Measurements from ENCODE around the gene KCNJ4.

KCNJ4 gene

DNA sequence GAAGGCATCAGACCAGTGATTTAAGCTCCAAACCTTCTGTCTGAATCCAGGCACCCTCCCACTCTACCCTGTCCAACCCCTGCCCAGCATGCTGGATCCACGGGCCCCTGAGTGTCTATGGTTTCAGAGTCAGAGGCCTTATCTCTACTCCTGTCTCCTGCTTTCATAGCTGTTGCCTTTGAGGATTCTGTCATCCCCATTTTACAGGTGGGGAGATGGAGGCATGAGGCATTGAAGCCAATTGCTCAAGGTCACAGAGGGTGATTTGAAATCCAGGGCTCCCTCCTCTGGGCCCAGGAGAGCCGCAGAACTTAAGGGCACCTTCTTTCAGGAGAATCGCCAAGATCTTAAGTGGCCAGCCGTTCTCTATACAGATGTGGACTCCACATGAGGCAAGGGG, 3.1 kb downstream of the KCNJ4 start:
- no peak for DNase-seq

DNA sequence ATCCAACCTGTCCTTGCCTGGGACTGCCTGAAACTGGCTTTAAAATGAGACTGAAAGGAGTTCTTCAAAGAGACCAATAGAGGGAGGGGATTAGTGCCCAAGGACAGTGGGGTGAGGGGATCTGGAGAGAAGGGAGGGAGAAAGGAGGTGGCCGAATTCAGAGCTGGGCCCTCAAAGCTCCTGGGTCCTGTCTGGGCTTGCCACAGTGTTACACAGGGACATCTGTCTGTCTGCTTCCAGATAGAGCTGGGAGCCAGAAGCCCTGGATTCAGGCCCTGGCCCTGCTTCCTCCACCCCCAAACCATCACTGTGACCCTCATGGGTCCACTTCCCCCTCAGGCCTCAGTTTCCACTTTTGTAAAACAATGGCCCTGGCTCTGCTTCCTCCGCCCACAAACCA, 3.6 kb downstream of the KCNJ4 start:
- DNase-seq, result no peak

DNA sequence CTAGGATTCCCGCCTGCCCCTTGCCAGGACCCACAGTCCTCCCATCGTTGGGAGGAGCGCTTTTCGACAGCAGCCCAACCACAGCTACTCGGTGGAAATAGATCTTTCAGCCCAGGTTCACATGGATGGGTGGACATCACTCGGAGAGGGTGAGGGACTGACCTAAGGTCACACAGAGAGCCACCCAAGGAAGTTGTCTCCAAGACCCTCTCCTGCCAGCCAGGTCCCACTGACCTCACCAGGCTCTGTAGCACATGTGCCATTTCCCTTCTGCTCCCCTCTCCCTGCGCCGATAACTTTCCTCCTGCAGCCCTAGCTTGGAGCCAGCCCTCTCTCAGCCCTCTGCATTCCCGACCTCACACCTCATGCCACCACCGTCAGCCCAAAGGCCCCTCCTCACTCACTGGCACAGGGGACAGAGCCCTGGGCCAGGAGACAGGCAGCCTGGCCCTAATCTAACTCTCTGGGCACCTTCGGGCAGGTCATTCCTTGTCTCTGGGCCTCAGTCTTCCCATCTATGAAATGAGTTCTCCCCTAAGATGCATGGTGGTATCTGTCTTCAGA, 4.7 kb downstream of the KCNJ4 start:
- no peak for DNase-seq

DNA sequence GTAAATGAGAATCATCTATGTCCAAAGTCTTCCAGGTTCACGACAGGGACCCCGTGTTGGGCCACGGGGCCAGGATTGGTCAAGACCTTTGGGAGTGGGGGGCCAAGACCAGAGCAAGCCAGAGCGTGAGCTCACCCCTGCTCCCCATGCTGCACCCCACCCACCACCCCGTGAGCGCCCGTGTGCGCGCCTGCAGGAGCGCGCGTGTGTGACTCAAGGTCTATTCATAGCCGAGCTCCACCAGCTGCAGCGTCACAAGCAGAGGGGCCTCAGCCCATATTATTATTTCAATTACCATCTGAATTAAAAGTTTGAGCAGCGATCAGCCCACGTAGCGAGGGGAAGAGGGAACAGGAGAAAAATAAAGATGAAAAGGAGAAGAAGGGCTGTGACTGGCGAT, 5.2 kb downstream of the KCNJ4 start:
- no peak for DNase-seq

DNA sequence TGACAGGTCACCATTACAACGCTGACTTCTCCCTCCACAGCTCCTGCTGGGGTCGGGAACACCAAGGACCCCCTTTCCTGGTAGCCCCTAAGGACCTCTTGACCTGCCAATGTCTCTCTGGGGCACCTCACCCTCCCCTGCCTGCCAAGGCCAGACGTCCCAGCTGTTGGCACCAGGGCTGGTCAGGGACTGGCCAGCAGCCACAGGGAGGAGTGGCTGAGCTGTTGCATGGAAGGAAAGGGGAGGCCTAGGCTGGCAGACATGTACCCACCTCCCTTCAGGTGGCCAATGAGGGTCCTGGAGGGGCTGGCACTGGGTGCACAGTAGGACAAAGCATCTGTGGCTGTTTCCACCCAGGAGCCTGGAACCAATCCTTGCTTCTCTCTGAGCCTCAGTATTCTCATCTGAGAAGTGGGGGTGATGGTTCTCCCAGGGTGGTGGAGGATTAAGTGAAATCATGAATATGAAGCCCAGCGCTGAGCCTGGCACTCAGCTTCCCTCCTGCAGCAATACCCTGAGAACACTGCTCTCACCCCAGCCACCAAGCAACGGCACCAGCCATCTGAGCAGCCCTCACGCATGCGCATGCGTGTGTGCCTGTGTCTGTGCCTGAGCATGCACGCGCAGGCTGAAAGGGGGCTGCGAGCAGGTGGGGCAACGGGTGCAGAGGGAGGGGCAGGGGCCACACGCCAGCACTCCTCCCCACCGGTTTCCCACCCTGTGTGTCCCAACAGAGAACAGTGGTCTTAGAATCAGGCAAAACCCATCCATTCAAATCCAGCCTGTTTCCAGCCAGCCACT, 5.9 kb downstream of the KCNJ4 start:
- DNase-seq, result no peak

DNA sequence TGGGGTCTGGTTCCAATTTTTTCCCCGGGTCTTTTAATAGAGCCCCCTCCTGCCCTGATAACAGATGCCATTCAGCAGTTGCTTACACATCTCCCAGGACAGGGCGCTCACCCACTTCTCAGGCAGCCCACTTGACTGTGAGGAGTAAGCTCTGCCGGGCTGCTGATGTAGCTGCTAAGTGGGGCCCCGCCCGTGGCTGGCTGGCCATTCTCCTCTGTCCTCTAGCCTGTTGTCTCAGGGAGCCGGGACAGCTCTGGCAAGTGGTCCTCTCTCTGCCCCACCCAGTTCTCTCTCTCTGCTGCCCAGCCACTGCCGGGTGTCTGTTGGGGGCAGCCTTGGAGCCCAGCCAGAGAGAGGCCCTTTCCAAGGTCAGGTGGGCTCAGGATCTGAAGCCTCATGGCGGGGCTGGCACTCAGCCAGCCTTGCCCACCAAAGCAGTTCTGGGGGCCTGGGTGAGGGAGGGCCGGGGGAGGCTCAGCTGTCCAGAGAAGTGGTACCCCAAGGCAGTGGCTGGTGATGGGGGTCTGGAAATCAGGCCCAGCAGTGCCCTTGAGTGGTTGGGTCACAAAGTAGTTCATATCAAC, 8.9 kb downstream of the KCNJ4 start:
- DNase-seq, result no peak

DNA sequence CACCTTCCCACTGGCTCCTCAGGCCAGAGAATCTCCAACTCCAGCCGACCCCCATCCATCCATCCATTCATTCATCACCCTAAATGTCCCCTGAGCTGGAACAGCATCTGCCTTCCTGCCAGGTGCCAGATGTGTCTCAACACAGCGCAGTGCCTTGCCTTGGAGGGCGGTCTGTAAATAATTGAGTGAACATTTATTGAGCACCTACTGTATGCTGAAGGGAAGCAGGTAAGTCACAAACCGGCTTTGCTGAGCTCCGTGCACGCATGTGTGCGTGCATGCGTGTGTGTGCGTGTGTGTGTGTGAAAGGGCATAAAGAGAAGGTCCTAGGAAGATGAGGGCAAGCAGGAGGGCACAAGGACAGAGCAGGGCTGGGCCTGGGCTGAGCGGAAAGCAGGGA, 10.2 kb downstream of the KCNJ4 start:
- no peak for DNase-seq

DNA sequence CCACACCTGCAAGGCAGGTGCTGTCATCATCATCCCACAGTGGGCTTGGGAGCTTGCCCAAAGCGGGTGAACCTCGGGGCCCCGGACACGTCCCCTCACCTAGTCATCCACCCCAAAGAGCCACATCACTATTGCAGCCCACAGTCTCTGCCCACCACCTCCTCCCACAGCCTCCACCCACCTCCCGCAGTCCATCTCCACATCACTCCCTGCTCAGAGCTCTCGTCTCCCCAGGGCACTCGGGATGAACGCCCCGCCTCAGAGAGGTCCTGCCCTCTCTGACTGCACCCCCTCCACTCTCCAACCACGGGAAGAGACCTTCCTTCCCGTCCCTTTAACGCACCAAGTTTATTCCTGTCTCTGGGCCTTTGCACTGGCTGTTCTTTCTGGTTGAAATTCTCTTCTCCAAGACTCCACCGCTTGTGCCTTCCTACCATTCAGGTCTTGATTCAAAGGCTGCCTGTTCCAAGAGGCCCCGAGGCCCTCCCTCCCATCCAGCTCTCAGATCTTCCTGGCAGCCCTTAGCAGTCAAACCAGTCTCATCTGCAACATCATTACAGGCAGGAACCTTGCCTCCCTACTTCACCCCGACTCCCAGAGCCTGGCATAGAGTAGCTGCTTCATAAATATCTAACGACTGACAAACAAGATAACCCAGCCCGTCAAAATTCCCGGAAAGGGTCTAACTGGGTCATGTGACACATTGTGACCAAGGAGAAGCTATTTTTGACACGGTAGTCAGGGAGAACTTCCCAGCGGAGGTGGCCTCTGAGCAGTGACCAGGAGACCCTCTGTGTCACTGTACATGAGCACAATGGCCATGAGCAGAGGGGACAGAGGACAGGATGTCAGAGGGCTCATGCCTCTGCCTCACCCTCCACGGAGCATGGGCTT, 11.1 kb downstream of the KCNJ4 start:
- DNase-seq, result no peak

DNA sequence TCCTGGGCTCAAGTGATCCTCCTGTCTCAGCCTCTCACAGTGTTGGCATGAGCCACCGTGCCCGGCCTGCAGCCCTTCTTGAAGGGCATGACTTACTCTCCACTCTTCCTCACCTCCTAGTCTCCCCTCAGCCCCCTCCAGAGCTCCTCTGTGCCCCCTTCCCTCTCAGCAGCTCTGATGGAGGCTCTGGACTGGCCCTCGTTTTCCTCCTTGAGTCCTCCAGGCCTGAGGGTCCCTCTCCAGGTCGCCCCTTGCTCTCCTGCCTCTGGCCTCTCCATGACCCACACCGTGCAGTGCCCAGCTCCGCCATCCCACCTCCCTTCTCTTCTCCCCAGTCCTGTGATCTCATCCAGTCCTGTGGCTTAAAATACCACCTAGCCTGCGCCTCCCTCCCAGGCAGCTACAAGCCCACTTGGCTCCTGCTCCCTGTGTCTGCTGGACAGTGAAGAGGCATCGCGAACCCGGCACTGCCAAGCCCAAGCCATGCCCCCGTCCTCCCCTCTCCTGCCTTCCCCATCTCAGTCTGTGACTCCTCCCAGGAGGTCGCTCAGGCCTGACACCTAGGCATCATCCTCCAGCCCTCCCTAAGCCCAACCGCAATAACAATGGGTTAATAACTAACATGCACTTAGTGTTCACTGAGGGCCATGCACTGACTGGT, 11.9 kb downstream of the KCNJ4 start:
- no peak for DNase-seq

DNA sequence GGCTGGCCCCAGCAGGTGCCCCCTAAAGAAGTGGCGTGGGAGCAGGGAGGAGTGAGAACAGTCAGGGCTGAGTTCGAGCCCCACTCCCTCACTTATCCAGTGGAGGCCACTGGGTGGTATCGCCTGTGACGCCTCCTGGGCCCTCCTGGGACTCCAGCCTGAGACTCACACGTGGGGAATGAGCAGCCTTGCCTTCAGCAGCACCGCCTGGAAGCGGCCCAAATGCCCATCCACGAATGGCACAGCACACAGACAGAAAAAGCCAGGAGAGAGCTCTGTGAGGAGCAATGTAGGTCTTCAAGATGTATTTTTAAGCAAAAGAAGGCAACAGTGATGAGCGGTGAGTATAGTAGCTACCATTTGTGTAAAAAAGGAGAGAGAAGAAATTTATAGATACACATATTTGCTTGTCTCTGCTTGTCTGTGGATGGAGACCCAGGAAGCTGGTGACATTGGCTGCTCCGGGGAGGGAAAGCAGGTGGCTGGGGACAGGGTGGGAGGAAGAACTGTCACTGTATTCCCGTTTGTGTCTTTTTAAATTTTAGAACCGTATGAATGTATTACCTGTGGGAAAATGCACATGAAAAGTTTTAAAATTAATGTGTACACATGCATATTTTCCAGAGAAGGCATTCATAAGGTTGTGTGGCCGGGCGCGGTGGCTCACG, 13.2 kb downstream of the KCNJ4 start:
- DNase-seq, result no peak

DNA sequence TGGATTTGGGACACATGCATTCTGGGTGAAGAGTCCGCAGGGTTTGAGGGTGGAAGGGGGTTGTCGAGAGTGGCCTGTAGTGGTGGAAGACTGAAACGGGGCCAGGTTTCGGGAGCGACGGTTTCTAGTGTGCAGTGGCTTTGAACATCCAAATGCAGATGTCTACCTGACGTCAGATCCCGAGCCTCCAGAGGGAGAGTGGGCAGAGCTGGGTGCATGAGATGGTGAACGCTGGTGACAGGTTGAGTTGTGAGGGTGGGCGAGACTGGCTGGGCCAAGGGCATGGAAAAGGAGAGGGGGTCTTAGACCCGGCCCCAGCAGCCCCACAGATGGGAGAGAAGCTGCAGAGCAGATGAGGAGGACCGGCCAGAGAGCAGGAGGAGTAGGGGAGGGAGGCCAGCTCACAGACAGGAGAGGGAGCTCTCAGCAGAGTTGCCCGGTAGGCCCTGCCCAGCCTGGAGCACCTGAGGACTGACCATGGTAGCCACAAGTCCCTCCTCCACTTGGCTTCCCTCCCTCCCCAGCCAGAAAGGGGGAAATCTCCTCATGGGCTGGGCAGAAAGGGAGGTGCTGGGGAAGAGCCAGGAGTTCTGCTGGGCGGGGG, 14.2 kb downstream of the KCNJ4 start:
- DNase-seq, result no peak

DNA sequence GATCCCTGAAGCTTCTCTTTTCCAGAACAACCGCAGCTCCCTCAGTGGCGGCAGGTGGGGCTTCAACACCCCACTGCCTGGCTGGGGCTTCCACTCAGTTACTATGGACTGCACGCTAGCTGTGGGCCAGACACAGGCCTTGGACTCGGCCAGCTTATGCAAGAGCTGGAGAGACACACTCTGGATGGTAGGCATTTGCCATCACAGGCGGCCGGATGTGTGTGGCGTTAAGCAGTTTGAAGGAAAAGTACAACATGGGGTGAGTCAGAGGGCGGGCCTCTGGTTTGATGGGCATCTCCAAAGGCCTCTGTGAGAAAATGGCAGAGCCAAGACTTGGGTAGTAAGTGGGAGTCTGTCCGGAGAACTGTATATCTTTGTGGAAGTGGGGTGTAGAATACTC, 17.6 kb downstream of the KCNJ4 start:
- no peak for DNase-seq

DNA sequence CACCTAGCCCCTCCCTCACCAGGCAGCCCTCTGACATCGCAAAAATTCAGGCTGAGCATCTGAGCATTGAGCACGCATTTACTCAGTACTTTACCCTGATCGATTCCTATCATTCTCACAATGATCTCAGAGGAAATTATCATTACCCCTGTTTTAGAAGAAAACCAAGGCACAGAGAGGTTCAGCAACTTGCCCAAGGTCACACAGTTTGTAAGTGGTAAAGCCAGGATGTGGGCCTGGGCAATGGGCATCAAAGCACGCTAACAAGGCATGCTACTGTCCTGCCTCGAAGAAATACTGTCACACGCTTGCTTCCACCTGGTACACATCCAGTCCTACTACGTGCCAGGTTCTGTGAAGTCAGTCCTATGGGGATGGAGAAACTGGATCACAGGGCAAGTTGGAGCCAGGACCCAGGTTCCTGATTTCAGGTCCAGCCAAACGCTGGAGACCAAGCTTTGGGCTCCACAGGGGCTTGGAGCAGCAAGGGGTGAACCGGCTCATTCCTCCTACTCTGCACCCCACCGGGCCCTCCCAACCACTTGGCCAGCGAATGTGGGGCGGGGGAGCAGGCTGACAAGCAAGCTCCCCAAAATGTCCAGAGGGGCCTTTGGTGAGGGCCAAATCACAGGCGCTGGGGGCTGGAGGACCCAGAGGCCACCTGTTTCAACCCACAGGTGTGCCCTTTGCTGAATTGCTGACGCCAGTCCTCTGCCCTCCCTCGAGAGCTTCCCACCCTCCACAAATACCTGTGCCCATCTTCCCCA, 18.2 kb downstream of the KCNJ4 start:
- DNase-seq, result no peak

DNA sequence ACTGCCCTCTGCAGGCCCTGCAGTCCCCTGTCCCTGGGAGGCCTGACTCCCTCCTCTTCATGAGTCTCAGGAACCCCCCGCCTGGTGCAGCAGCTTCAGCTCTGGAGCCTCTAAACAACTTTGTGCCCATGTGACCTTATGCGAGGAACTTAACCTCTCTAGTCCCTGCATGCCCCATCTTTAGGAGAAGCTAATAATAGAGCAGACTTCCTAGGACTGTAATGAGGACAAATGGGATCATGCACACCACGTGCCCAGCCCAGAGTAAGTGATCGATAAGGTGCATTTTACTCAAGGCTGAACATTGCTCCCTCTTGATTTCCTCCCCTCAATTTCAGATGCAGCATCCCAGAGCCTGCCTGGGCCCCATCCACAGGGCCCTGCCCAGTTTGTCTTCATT, 19.0 kb downstream of the KCNJ4 start:
- DNase-seq, result no peak

DNA sequence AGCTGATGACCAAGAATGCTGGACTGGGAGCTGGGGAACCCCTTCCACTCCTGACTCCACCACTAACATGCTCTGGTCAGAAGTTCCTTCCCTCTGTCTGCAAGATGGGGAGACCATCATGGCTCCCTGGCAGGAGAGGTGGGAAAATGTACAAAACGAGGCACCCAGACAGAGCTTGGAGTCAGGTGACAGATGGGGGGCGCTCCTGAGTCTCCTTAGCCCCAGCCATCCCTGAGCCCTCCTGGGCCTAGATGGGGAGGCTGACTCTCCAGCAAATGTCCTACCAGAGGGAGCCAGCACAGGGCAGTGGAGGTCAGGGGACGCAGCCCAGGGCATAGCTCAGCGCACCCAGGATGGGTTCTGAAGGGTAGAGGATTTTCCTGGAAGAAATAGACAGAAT, 20.0 kb downstream of the KCNJ4 start:
- no peak for DNase-seq

DNA sequence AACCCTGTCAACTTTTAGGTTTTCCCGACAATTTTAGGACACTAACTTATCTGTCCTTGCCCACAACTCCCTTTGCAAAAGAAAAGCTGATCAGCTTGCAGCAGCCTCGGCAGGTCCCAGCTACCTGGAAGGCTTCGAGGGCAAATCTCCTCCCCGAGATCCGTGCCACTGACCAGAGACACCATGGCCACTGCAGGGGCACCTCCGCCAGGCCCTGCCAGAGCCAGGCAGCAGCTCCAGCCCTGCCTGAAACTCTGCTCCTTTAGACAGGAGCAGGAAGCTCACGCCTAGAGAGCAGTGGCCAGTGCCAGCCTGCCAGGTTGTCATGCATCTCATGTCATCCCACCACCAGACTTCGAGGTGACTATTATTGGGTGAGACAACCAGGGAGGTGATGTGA, 21.1 kb downstream of the KCNJ4 start:
- DNase-seq, result no peak

DNA sequence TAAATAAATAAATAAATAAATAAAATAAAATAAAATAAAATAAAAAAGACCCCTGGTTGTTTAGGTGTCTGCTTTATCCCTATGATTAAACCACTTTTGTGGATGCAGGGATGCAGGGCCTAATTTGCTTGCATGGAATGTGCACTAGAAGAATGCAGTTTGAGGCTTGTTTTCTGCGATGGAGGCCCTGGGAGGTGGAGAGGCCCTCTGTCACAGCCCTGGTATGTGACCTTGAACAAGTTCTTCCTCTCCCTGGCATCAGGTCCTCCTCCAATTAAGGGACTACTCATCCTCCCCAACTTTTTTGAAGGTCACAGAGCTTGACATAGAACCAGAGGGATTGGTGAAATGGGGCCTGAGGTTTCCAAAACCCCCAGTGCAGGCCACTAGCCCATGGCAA, 22.7 kb downstream of the KCNJ4 start:
- DNase-seq, result no peak

DNA sequence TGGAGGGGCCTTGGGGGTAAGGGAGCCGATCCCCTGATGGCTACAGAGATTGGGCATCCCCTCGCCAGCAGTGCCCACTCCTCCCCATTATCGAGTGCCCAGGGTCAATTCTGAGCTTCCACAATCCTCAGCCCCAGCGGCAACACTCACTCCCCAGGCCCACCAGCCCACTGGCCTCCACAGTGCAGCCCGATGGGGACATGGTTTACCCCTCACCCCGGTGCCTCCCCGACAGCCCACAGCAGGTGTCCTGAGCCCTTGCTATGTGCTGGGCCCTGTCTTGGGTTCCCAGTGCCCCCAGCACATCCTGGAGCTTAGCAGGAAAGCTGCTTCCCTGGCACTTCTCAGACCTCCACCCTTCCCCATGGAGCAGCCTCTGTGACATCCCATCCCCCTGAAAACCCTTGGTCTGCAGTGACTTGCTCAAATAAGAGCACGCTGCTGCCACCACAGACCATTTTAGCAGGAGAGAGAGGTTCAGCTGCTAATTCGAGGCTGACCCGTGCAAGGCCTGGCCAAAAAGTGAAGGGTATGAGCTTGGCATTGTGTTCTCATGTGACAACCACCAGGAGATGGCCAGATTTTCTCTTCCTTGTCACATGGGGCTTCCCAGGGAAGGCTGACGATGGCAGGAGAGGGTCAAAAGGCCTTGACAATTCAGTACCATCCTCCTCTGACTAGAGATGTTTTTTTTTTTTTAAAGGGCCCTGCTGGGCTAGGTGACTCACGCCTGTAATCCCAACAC, 23.6 kb downstream of the KCNJ4 start:
- DNase-seq, result no peak

DNA sequence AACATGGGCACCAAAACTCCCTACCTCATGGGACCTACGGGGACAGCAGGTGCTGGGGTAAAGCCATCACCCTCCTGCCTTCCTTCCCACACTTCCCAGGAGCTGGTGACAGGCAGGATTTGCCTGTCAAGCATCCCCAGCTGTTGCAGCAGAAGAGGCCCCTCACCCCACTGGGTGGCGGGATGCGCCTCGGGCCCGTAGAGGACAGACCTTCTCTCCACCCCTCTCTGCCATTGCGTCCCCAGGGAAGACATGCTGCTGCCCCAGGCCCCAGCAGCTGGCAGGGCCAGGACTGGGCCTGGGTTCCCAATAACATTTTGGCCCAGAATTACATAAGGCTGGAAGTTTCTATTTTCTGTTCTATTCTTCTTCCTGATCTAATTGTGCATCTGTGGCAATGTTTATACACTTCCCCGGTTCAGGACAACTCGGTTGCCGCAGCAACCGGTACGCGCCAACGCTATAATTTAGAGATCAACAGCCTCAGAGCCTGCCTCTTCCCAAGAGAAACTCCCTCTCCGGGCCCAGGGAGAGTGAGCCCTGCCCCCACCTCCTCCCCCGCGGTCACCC, 25.4 kb downstream of the KCNJ4 start:
- no peak for DNase-seq

DNA sequence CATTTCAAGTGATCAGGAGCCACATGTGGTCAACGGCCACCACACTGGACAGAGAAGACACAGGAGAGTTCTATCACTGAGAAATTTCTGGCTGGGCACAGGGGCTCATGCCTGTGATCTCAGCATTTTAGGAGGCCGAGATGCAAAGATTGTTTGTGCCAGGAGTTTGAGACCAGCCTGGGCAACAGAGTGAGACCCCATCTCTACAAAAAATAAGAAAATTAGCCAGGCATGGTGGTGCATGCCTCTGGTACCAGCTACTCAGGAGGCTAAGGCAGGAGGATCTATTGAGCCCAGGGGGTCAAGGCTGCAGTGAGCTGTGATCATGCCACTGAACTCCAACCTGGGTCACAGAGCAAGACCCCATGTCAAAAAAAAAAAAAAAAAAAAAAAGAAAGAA, 26.3 kb downstream of the KCNJ4 start:
- DNase-seq, result no peak
